Stimulated activated CD8-positive, alpha-beta memory T cell treated with anti-CD3 and anti-CD28 coated beads, Interleukin-15, amount 100 ng/mL, for 4 hours (primary cell): ENCODE data around the gene RADIL.

Experiments used
- DNase-seq, 2 donors: peaks; one replicate each; pipeline ENCODE4 v3.0.0-alpha.2; 2020; ENCODE audit warnings: low read depth in 2 of 2

The RADIL gene

DNA sequence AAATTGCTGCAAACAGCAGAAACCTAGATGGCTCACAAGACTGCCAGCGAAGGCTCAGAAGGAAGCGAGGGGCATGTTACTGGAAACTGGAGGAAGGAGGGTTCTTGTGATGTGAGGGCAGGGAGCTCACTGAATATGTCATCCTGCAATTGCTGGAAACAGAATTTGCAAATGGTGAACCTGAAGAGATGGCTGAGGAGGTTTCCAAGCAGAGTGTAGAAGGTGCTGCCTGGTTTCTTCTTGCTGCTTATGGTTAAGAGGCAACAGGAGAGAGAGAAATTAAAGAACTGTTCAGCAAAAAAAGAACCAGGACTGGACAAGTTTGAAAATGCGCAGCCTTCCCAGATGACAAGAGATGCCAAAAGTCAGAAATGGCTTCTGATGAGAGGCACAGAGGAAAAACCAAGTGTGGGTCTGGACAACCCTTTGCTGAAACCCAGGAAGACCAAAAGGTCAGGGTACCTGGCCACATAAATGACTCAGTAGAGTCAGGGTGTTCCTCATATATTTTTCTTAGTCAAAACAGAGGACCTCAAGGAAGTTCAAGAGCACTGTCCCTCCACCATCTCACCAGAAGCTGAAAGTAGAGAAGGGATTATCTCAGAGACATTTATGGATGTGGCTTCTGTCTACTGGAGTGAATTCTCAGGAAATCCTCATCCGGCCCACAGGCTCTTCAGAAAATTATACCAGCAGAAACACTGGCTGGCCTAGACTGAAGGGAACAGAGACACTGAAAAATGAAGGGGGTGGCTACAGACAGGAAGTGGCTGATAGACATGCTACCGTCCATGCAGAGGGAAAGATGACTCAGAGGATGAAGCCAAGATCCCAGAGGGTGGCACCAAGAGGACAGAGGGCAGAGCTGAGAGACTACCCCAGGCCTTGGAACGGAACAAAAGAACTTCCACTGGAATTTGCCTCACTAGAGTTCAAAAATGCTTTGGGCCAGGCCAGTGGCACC lies 31.8 kb downstream of the RADIL start:
- DNase-seq: no peak

GRCh38 chr7:4850262-4850795 lies 33.2 kb downstream of the RADIL start:
- no peak for DNase-seq

- DNase-seq: no peak
These were observed 34.1 kb downstream of the RADIL start for GRCh38 chr7:4849390-4849789.

DNA sequence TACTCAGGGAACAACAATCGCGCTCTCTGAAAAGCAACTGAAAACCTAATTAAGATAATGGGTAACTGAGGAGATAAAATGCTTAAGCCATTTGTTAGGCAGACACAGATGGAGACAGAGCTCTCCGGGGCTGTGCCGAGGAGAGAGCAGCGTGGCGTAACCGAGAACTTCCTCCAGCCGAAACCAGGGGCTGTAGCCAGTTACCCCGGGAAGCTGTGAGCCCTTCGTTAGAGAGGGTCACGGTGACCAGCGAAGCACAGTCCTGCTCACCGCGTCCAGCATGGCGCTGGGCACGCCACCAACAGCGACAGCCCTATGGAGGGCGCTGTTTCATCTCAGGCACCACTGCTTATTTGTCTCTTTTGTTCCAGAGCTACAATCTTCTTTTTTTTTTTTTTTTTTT lies 37.8 kb downstream of the RADIL start:
- no peak for DNase-seq

DNA sequence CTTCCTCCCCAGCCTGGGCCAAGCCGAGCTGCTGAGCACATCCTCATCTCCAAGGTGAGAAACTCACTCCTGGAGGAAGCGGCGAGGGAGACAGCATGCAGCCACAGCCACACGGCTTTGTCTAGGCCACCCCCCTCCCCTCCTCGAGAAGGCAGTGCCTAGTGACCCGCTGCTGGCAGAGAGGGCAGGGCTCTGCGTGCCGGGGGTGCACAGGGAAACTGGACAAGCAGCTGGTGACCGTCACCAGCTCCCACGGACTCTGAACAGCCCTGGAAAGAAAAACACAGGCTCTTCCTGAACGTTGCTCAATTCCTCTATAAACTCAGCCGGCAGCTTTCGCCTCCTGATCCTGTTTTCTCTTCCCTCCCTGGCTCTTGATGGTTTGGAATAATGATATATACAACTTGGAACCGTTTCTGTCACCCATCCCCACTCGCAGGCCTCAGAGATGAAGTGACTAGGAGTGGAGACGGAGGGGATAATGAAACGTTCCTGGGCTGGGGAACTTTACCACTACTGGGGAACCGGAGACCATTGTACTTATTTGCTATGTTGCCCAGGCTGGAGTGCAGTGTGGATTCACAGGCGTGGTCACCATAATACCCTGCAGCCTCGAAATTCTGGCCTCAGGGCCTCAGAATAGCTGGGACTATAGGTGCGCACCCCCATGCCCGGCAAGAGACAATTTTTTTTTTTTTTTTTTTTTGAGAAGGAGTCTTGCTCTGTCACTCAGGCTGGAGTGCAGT lies 41.0 kb downstream of the RADIL start:
- no peak for DNase-seq

DNA sequence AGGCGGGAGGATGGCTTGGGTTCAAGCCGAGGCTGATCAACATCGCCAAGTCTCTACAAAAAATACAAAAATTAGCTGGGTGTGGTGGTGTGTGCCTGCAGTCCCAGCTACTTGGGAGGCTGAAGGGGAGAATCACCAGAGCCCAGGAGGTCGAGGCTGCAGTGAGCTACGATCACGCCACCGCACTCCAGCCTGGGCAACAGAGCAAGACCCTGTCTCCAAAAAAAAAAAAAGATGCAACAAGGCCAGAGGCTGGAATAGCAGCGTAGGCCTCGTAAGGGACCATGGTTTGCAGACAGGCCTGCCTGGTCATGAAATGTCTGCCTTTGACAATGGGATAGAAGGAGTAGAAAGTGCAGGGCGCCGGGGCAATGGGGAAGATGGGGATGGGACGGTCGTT lies 41.7 kb downstream of the RADIL start:
- DNase-seq: no peak

DNA sequence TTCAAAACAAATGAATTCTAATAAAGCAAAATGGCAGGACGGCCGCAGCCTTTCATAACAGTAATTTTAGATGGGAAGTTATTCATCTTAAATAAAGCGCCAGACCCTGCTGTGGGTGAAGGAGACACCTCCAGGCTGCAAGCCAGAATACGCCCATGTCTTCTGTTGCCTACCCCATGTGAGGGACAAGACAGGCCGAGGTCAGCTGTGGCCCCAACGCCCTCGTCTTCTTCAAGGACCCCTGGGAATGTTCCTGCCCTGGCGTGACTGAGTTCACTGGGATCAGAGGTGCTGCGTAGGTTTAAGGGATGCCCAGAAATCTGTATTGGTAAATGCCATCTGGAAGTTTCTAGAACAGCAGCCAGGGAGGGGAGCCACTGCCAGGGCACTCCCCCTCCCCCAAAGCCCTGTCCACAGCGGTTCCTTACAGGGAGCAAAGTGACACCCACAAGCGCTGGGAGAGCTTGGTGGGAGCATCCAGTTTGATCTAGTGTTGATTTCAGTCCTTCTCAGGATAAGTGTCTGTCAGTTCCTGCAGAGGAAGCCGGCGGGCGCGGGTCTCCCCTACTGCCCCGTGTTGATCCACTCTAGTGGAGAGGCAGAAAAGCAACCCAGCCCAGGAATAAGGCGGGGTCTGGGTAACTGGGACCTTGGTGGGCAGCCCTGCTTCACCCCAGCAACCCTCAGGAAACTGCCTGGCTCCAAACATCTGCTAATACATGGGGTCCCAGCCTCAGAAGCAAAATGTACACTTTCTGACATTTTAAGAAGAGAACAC lies 42.3 kb downstream of the RADIL start:
- DNase-seq: no peak

GRCh38 chr7:4840079-4840501 lies 43.4 kb downstream of the RADIL start:
- DNase-seq: no peak

- DNase-seq: no peak
These were observed 44.7 kb downstream of the RADIL start for GRCh38 chr7:4838626-4839334.

DNA sequence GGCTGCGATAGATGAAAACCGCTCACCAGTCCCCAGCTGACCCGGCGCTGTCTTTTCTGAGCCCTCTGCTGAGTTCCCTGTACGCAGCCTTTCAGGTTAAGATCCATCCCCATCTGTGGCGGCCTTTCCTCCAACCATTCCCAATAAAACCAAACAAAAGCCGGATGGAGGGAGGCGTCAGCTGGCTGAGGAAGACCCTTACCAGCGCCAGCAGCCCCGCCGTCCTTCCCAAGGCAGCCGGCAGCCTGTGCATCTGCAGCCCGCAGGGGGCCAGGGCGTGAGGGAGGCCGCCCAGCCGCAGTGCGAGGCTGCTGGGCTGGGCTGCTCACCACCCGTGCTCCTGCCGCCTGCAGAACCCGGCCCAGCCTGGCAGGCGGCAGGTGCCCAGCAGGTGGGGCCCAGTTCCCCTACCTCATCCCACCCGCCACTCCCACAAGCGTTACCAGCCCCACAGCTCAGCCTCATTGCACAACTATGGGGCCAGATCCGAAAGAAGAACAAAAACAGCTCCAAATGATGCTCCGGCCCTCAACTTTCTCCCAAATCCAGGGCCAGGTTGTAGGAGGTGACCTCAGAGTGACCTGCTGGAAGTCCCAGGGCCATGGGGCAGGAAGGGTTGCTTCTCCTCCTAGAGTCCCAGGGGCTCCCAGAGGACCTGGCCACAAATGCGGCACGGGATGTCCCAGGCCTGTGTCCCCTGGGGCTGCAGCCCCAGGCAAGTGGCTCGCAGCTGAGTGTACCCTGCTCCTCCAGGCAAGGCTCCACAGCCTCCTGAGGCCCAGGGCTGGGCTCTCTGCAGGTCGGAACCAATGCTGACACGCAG lies 45.5 kb downstream of the RADIL start:
- no peak for DNase-seq

GRCh38 chr7:4837041-4837802 lies 46.3 kb downstream of the RADIL start:
- no peak for DNase-seq

DNA sequence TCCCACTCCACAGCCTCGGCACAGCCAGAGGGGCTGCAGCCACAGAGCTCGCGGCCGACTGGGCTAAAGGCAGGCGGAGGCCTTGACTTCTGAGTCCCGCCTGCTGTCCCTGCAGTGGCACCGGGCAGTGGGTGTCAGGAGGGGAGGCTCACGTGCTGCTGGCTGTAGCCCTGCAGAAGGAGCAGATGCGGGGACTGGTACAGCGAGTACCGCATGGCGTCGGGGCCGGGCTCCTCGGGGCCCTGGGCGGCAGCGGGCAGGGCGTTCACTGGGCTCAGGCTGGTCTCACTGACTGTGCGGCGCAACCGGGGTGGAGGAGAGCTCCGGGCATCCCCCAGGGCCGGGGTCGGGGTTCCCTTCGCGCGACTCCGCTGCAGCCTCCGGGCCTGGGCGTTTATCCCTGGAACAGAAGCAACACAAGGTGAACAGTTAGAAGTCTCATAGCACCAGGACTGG lies 47.3 kb downstream of the RADIL start:
- DNase-seq: no peak

DNA sequence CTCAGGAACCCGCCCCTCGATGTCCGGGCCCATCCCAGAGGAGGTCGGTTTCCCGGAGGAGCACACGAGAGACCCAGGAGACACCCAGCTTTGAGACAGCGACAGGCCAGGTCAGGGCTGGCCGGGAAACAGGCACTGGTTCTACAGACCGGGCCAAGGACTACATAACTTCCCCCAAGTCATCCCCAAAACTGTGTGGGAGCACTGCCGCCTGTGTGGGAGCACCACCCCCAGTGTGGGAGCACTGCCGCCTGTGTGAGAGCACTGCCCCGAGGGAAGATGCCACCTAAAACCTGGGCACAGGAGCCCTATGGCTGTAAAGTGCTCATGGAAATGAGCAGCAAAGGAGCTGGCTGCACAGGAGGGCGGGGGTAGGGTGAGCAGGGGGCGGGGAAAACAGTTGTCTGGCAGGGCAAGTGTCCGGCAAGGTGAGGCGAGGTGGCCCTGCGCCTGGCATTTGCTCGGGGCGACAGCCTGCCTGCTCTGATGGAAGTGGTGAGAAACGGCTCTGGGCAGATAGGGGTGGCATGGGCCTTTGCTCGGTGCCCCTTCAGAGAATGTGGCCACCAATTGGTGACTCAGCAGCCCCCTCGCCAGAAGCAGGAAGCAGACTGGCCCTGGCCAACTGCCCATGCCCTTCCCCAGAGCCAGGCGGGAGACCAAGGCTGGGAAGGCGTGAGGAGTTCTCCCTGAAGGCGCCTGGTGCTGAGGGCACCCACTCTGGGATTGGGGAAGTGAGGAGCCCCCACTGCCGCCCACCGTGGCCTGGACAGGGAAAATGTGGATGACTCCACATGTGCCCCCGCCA lies 47.9 kb downstream of the RADIL start:
- DNase-seq: no peak

- DNase-seq: no peak
These were observed 48.7 kb downstream of the RADIL start for GRCh38 chr7:4834601-4835397.

DNA sequence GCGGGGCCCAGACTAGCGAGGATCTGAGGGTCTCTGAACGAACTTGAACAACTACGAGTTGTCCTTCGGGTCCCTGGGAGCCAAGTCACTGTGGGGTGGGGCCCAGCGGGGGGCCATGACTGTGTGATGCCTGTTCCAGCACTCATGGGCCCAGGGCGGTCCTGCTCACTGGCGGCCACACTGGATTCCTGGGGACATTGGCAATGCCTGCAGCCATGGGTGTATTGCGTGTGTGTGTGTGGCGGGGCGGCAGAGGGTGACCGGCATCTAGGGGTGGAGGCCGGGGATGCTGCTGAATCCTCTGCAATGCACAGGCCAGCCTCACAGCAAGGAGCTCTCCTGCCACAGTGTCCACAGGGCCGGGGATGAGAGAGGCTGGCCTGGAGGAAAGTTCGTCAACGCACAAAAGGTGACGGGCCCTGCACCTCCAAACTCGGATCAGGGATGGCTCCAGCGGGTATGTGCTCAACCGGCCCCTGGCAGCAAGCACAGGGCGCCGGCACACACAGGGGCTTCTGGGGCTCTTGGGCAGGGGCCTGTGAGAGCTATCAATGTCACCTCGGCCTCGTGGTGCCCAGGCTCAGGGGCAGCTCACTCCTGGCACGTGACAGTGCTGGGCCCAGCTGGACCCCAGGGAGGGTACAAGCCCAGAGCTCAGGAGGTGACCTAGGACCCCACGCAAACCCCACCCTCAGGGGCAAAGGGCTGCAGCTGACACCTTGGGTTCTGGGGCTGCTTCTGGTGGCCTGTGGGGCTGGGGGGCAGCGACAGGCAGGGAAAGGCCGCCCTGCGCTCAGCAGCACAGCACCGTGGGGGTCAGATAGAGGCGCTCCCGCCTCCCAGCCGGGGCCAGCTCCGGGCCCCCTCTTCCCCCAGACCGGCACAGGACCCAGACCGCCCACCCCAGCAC lies 49.6 kb downstream of the RADIL start:
- DNase-seq: no peak

DNA sequence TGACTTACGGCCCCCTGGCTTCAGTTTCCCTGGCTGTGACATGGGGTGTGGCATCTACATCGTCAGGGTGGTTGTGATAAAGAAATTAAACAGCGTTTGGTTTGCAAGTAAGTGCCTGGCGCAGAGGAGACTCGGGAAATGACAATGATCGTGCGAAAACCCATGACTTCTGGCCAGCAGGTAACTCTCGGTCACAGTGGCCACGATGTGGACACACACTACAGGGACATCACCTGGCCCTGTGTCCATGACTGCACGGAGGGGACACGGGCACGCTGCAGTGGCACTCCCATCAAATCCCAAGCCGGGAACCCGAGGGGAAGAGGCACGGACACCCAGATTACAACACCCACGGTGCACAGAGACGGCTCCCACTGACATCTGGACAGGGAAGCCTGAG lies 50.3 kb downstream of the RADIL start:
- no peak for DNase-seq

DNA sequence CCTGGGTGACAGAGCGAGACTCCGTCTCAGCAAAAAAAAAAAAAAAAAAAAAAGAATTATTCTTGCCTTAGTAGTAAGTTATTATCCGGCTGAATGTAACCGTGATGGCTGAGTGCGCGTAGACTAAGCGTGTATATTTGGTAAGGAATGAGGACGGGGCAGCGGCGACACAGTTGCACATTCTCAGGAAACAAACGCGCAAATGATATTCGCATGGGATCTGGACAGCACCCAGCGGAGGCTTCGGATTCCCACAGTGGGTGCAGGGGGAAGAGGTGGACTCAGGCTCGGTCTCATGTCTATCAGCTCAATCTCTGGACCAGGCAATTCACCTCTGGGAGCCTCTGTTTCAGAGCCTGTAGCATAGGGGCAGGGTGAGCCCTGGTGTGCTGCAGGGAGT lies 50.8 kb downstream of the RADIL start:
- DNase-seq: no peak
